B cell (primary cell): ENCODE data around the gene PDPK1. TPM values are rescaled to one million over a fixed set of nuclear protein-coding genes. Genes with fewer than 3 reads are reported as not detected.

Experiments used
- ATAC-seq: fragments of 200-7000 bp; cut with Tn5 transposase; one replicate; pipeline ENCODE4 v1.10.0; 2021; ENCODE audit warnings: low read depth, mild to moderate bottlenecking, moderate number of reproducible peaks, moderate library complexity
- CTCF ChIA-PET: fragments of 350-600 bp; sonication (Branson Sonifier 250); formaldehyde crosslinking; loops from one replicate; lab custom pipeline; 2021; ENCODE audit warnings: antibody characterized with exemption, inconsistent platforms; lab: Charles Lee
- POLR2A ChIA-PET: fragments of 350-600 bp; sonication (Branson Sonifier 250); formaldehyde crosslinking; loops from one replicate; lab custom pipeline; 2021; ENCODE audit warnings: antibody characterized with exemption; lab: Charles Lee
- DNase-seq: peaks from one replicate; pipeline ENCODE4 v3.0.0; 2013
- H2AFZ ChIP-seq: 2 replicates; pipeline ENCODE4 v1.6.1; 2012; ENCODE audit warnings: mild to moderate bottlenecking, low read depth, low read length; ENCODE audit not compliant: insufficient read depth, poor library complexity, severe bottlenecking
- H3K27ac ChIP-seq, 2 donors: 1 replicate in 1 of 2; 2 replicates in 1 of 2; pipeline ENCODE4 v1.5.1; 2012 to 2013; ENCODE audit warnings: low read length in 2 of 2, mild to moderate bottlenecking in 2 of 2, moderate library complexity in 1 of 2
- H3K27me3 ChIP-seq, 4 experiments: fragments of 200-600 bp in 1 of 4; sonication (generic) in 1 of 4; replicated peaks in 1 of 4; 1 replicate in 2 of 4; 2 replicates in 2 of 4; pipeline versions ENCODE4 v1.6.1 to v1.7.0; 2013 to 2016; ENCODE audit warnings: low read length in 3 of 4, mild to moderate bottlenecking in 2 of 4, mixed read lengths in 1 of 4, moderate library complexity in 1 of 4; ENCODE audit not compliant: insufficient read depth in 4 of 4, control insufficient read depth in 3 of 4; ENCODE audit errors: control extremely low read depth in 1 of 4
- H3K36me3 ChIP-seq, 2 experiments: replicated peaks in 1 of 2; 1 replicate in 1 of 2; 2 replicates in 1 of 2; pipeline versions ENCODE4 v1.6.1 to v1.7.1; 2013; ENCODE audit warnings: low read length in 1 of 2; ENCODE audit not compliant: insufficient read depth in 2 of 2, control insufficient read depth in 1 of 2; ENCODE audit errors: control extremely low read depth in 1 of 2, extremely low read depth in 1 of 2
- H3K4me1 ChIP-seq, 2 donors: fragments of 200-600 bp in 1 of 2; sonication (generic) in 1 of 2; 1 replicate in 1 of 2; 2 replicates in 1 of 2; pipeline versions ENCODE4 v1.5.1 to v1.6.1; 2013 to 2017; ENCODE audit warnings: low read length in 2 of 2; ENCODE audit not compliant: control insufficient read depth in 2 of 2, insufficient read depth in 2 of 2
- H3K4me2 ChIP-seq: replicated peaks from 2 replicates; pipeline ENCODE3; 2012; ENCODE audit warnings: mild to moderate bottlenecking, low read depth, low read length; ENCODE audit not compliant: poor library complexity, severe bottlenecking
- H3K4me3 ChIP-seq, 5 experiments: fragments of 200-600 bp in 1 of 5; sonication (generic) in 1 of 5; 1 replicate in 3 of 5; 2 replicates in 2 of 5; pipeline versions ENCODE4 v1.5.1 to v1.7.0; 2011 to 2016; ENCODE audit warnings: low read length in 4 of 5, mild to moderate bottlenecking in 4 of 5, low read depth in 2 of 5, control low read depth in 1 of 5, moderate library complexity in 1 of 5; ENCODE audit not compliant: insufficient read depth in 1 of 5; ENCODE audit errors: control extremely low read depth in 1 of 5, extremely low read depth in 1 of 5
- H3K79me2 ChIP-seq: fragments of 200-600 bp; sonication (generic); one replicate; pipeline ENCODE4 v1.6.0; 2016; ENCODE audit warnings: low read length; ENCODE audit not compliant: control insufficient read depth, insufficient read depth
- H3K9ac ChIP-seq: fragments of 200-600 bp; sonication (generic); 2 replicates; pipeline ENCODE4 v1.6.1; 2017; ENCODE audit warnings: mild to moderate bottlenecking, low read length, moderate library complexity
- H3K9me3 ChIP-seq, 3 donors: one replicate each; pipeline versions ENCODE4 v1.6.1 to v1.7.1; 2013; ENCODE audit warnings: low read length in 2 of 3; ENCODE audit not compliant: control insufficient read depth in 2 of 3, insufficient read depth in 1 of 3; ENCODE audit errors: control extremely low read depth in 1 of 3
- H4K20me1 ChIP-seq: 2 replicates; pipeline ENCODE4 v1.6.0; 2012; ENCODE audit warnings: mild to moderate bottlenecking, low read length; ENCODE audit not compliant: insufficient read depth, control insufficient read depth, poor library complexity, severe bottlenecking
- H3K27ac Mint-ChIP-seq: one replicate; pipeline ENCODE4 v1.8.0; 2021; ENCODE audit warnings: mixed read lengths
- H3K27me3 Mint-ChIP-seq: one replicate; pipeline ENCODE4 v1.8.0; 2021; ENCODE audit warnings: mixed read lengths
- H3K4me1 Mint-ChIP-seq: one replicate; pipeline ENCODE4 v1.8.0; 2021; ENCODE audit warnings: mixed read lengths
- H3K4me3 Mint-ChIP-seq: one replicate; pipeline ENCODE4 v1.8.0; 2021; ENCODE audit warnings: mixed read lengths
- H3K9me3 Mint-ChIP-seq: one replicate; pipeline ENCODE4 v1.8.0; 2022; ENCODE audit warnings: mixed read lengths; ENCODE audit not compliant: insufficient read depth
- CTCF ChIP-seq: fragments of 200-600 bp; IDR thresholded peaks from one replicate; pipeline ENCODE4 v1.8.0; 2022; ENCODE audit warnings: antibody characterized with exemption, mild to moderate bottlenecking
- EZH2 ChIP-seq: IDR thresholded peaks from 2 replicates; pipeline ENCODE4 v1.6.1; 2012; ENCODE audit warnings: borderline replicate concordance, low read depth, mild to moderate bottlenecking, moderate library complexity, low read length; ENCODE audit not compliant: insufficient read depth, poor library complexity, severe bottlenecking
- WGBS: methylation state at CpG from one replicate; pipeline ENCODE4 v1.1.5; 2013; ENCODE audit warnings: missing lambda C conversion rate; ENCODE audit not compliant: insufficient coverage; 5-methylcytosine and 5-hydroxymethylcytosine counted together
- intact Hi-C: fragments of 100-400 bp; cut with micrococcal nuclease; formaldehyde crosslinking; loops from one replicate; pipeline ENCODE4 v1.10.0; 2022
- polyA plus RNA-seq: library from polyadenylated mRNA; depleted of rRNA; stranded (reverse); fragments of >200 nt; gene quantifications from 2 replicates; pipeline ENCODE4 v1.2.3, GENCODE V29; 2012
- total RNA-seq, 2 donors: library from RNA; stranded (reverse); fragments of 120-200 nt in 1 of 2; gene quantifications; 1 replicate in 1 of 2; 2 replicates in 1 of 2; pipeline versions ENCODE4 v1.2.3 to v1.2.4, GENCODE V29; 2013 to 2022

Gene PDPK1
- total and polyA plus RNA-seq, 2 donors (not counting 1 experiment from before 2014, with no cell fraction given) = 32.5 to 84.1 TPM

- ChIA-PET CTCF (interaction anchor here (1.0 kb wide), 1 partner anchor 300 kb away, joined by 4 read pairs; no protein-coding TSS in a partner anchor), POLR2A (interaction anchor here (0.7 kb wide), 1 partner anchor 250 kb away, joined by 3 read pairs; no protein-coding TSS in a partner anchor)
- no peaks in the 10 kb centered on the region for H3K27me3 Mint-ChIP-seq
Measured at GRCh38 chr16:2494616-2495015, 43.2 kb upstream of the PDPK1 start.

GRCh38 chr16:2495041-2495440, 42.8 kb upstream of the PDPK1 start:
- no peaks in the 10 kb centered on the region for H3K9me3 ChIP-seq
- CTCF ChIA-PET = no interaction called here
- H3K4me3 ChIP-seq = no peak overlapping the region
- no peaks in the 10 kb centered on the region for H3K9me3 Mint-ChIP-seq
- no peak for DNase-seq
- H3K36me3 ChIP-seq = peaks cover 0 to 6% of the 10 kb centered on the region in 2 experiments
- H2AFZ ChIP-seq = no peak overlapping the region
- no peaks in the 10 kb centered on the region for H3K27me3 ChIP-seq
- no peak overlapping the region for H3K27ac Mint-ChIP-seq
- no peak overlapping the region for H3K4me3 Mint-ChIP-seq
- no peak overlapping the region for H3K9ac ChIP-seq
- H3K27me3 Mint-ChIP-seq = no peaks in the 10 kb centered on the region
- ATAC-seq = no peak
- WGBS = 97% methylated on average over 5 of the region's 5 CpGs
- H3K4me2 ChIP-seq = no peak overlapping the region
- H3K4me1 ChIP-seq = no peaks in the 10 kb centered on the region
- intact Hi-C loops = no loop called here
- H4K20me1 ChIP-seq = no peaks in the 10 kb centered on the region
- TF ChIP-seq CTCF = no peak
- TF ChIP-seq EZH2 = no peak
- H3K79me2 ChIP-seq = peaks cover 12% of the 10 kb centered on the region
- no peak overlapping the region for H3K27ac ChIP-seq
- no peaks in the 10 kb centered on the region for H3K4me1 Mint-ChIP-seq
- POLR2A ChIA-PET = interaction anchor here (0.7 kb wide), 1 partner anchor 250 kb away, joined by 3 read pairs; no protein-coding TSS in a partner anchor

More at GRCh38 chr16:2494616-2495015, 43.2 kb upstream of the PDPK1 start:
- no peak overlapping the region for H3K9ac ChIP-seq
- intact Hi-C loops = no loop called here
- peaks cover 16% of the 10 kb centered on the region for H3K79me2 ChIP-seq
- Mint-ChIP-seq H3K4me3 (no peak overlapping the region), H3K4me1 (no peaks in the 10 kb centered on the region), H3K27ac (no peak overlapping the region), H3K9me3 (no peaks in the 10 kb centered on the region)
- H2AFZ ChIP-seq = no peak overlapping the region
- H3K27ac ChIP-seq = no peak overlapping the region
- H3K4me3 ChIP-seq = no peak overlapping the region
- peaks cover 0 to 6% of the 10 kb centered on the region in 2 experiments for H3K36me3 ChIP-seq
- H3K9me3 ChIP-seq = no peaks in the 10 kb centered on the region
- no peaks in the 10 kb centered on the region for H3K4me1 ChIP-seq
- no peak for DNase-seq
- no peaks in the 10 kb centered on the region for H3K27me3 ChIP-seq
- TF ChIP-seq EZH2 (no peak), CTCF (no peak)
- H4K20me1 ChIP-seq = no peaks in the 10 kb centered on the region
- H3K4me2 ChIP-seq = no peak overlapping the region
- ATAC-seq = no peak
- no CpG with 5 or more reads among the region's 5 CpGs for WGBS
